HG02973 (cell line): ENCODE data around the gene SMDT1.
A peak's percentile ranks its signal among the peaks of the same experiment; 100 is the strongest.
"Not testable (repeated sequence)": the region's sequence is repeated elsewhere in the genome, so short reads cannot be mapped to it uniquely, and the experiment has no call there.

Experiments
- ATAC-seq: cut with Tn5 transposase; IDR thresholded peaks from one replicate; pipeline ENCODE4 v1.9.1; 2021; ENCODE audit warnings: moderate library complexity; ENCODE audit not compliant: unreplicated experiment

SMDT1 gene

GRCh38 chr22:42070517-42071422 is 8.7 kb upstream of the SMDT1 start, which contains the start of gene NAGA:
Gene NAGA, minus strand, starts transcription at chr22:42070812. Its CDS starts 515 bp downstream, at chr22:42070297.
- ATAC-seq, result peak; percentile 81

GRCh38 chr22:42071508-42071907 is 8.0 kb upstream of the SMDT1 start:
- not testable (repeated sequence) for ATAC-seq

- no peak for ATAC-seq
Observed at GRCh38 chr22:42072606-42073330, 6.7 kb upstream of the SMDT1 start.

GRCh38 chr22:42073621-42074041 is 5.9 kb upstream of the SMDT1 start:
- ATAC-seq, result no peak

GRCh38 chr22:42074132-42074811 is 5.2 kb upstream of the SMDT1 start, which contains the start of gene PHETA2:
Gene PHETA2, plus strand, starts transcription at chr22:42074248. Its CDS starts 3,046 bp downstream, at chr22:42077294.
- ATAC-seq, result no peak

- no peak for ATAC-seq
Observed at GRCh38 chr22:42074846-42075676, 4.4 kb upstream of the SMDT1 start.

- ATAC-seq, result no peak
Observed at GRCh38 chr22:42076764-42077485, 2.6 kb upstream of the SMDT1 start.

- ATAC-seq, result no peak
Observed at GRCh38 chr22:42077486-42078125, 1.9 kb upstream of the SMDT1 start.

GRCh38 chr22:42078469-42079318 is 806 bp upstream of the SMDT1 start:
- no peak for ATAC-seq

- no peak for ATAC-seq
Observed at GRCh38 chr22:42080287-42080686, 787 bp downstream of the SMDT1 start.

- ATAC-seq, result no peak
Observed at GRCh38 chr22:42083119-42083518, 3.6 kb downstream of the SMDT1 start.

GRCh38 chr22:42084874-42085273 is 5.4 kb downstream of the SMDT1 start:
- no peak for ATAC-seq

- ATAC-seq, result no peak
Observed at GRCh38 chr22:42086051-42086450, 6.6 kb downstream of the SMDT1 start.

GRCh38 chr22:42090596-42091454 is 11.3 kb downstream of the SMDT1 start, which contains the start of gene NDUFA6:
Gene NDUFA6, minus strand, starts transcription at chr22:42090772. Its CDS starts 28 bp downstream, at chr22:42090744.
- peak; percentile 90 for ATAC-seq

GRCh38 chr22:42091455-42091782 is 11.9 kb downstream of the SMDT1 start:
- no peak for ATAC-seq

GRCh38 chr22:42101199-42101598 is 21.7 kb downstream of the SMDT1 start:
- ATAC-seq, result no peak

GRCh38 chr22:42104332-42104860 is 24.9 kb downstream of the SMDT1 start:
- ATAC-seq, result not testable (repeated sequence)
